Breast epithelium (tissue), 3 donors: ENCODE results near the gene OTUD4.

Experiments used
- CTCF ChIP-seq, 3 donors: fragments of 450-650 bp; IDR thresholded peaks; one replicate each; pipeline ENCODE4 v1.5.1; 2016 to 2017; ENCODE audit warnings: antibody characterized with exemption in 3 of 3, mild to moderate bottlenecking in 3 of 3, moderate library complexity in 3 of 3
- POLR2A ChIP-seq: fragments of 450-650 bp; IDR thresholded peaks from one replicate; pipeline ENCODE4 v1.6.1; 2016; ENCODE audit warnings: antibody characterized with exemption, mild to moderate bottlenecking, moderate library complexity

DNA sequence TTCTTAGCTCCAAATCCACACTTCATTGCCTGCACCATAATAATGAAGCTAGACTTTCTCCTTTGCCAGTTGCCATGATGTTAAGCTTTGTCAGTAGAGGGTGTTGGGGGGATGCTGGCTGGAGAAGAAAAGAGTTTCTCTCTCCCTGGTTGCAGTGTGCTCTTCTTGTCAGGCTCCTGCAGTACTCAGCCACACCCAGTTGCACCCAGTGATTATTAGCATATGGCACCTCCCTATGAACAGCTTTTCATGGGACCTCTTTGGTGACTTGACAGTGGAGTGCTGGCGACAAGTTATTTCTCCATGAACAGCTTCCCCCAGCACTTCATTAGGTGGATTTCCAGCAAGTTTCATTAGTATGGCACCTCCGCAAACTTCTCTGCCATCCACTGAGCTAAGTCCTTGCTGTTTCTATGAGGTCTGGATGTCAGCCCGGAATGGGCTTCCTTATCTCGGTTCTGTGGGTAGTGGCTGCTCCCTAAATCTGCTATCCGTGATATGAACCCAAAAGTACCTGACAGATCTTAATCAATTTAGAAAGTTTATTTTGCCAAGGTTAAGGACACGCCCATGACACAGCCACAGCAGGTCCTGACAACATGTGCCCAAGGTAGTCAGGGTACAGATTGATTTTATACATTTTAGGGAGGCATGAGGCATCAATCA is 18.8 kb upstream of the OTUD4 start:
- no peak for TF ChIP-seq CTCF (IDR thresholded peaks at IDR 0.05)
- no peak for TF ChIP-seq POLR2A
